NCI-H2196 treated with DMSO at 0.1 percent for 48 hours (cell line): ENCODE results near the gene PRKCA.
"Not testable (repeated sequence)": the region's sequence is repeated elsewhere in the genome, so short reads cannot be mapped to it uniquely, and the experiment has no call there.

Experiments
- DNase-seq: peaks from one replicate; lab custom pipeline; 2025; ENCODE audit not compliant: unreplicated experiment; lab: John Stamatoyannopoulos, UW

Gene PRKCA

GRCh38 chr17:66480802-66481201 lies 178.4 kb downstream of the PRKCA start:
- DNase-seq, result no peak

- no peak for DNase-seq
Measured at GRCh38 chr17:66481271-66481670, 178.9 kb downstream of the PRKCA start.

GRCh38 chr17:66483906-66484305 lies 181.5 kb downstream of the PRKCA start:
- no peak for DNase-seq

- DNase-seq, result no peak
Measured at GRCh38 chr17:66485309-66485947, 183.0 kb downstream of the PRKCA start.

DNA sequence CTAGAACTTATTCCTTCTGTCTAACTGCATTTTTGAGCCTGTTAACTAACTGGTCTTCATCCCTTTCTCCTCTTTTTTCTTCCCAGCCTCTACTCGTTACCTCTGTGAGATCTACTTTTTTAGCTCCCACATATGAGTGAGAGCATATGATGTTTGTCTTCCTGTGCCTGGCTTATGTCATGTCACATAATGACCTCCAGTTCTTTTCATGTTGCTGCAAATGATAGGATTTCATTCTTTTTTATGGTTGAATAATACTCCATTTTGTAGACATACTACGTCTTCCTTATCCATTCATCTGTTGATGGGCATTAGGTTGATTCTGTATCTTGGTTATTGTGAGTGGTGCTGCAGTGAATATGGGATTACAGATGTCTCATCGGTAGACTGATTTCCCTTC lies 184.7 kb downstream of the PRKCA start:
- DNase-seq, result no peak

- DNase-seq, result no peak
Measured at GRCh38 chr17:66487981-66488468, 185.6 kb downstream of the PRKCA start.

- DNase-seq, result no peak
Measured at GRCh38 chr17:66488864-66489263, 186.5 kb downstream of the PRKCA start.

DNA sequence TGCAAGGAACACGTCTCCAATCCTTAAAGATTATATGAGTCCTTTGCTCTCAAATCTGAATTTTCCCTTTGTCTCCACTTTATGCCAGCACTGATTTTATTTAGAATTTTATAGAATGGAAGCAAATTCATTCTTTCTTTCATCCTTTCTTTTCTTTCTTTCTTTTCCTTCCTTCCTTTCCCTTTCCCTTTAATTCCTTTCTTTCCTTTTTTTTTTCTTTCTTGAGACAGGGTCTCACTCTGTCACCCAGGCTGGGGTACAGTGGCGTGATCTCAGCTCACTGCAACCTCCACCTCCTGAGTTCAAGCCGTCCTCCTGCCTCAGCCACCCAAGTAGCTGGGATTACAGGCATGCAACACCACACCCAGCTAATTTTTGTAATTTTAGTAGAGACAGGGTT lies 187.2 kb downstream of the PRKCA start:
- not testable (repeated sequence) for DNase-seq

- DNase-seq, result no peak
Measured at GRCh38 chr17:66491213-66491612, 188.8 kb downstream of the PRKCA start.

- DNase-seq, result no peak
Measured at GRCh38 chr17:66491665-66492064, 189.3 kb downstream of the PRKCA start.

DNA sequence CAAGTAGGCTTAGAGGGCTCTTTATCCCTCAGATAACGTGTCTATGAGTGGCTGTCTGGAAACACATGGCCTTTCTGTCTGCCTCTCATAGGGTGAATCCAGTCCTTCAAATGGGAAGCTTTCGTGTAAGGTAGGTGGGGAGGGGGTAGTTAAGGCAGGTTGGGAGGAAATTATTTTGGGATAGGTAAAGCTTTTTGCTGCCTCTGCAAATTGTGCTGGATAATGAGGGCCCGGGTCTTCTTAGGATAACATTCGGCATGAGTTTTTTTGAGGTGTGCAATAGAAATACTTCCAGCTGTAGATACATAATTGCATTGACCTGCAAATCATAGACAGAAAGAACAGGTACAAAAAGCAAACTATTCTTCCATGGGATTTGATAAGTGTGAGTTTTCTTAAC lies 189.7 kb downstream of the PRKCA start:
- no peak for DNase-seq

GRCh38 chr17:66492561-66493005 lies 190.2 kb downstream of the PRKCA start:
- DNase-seq, result no peak

DNA sequence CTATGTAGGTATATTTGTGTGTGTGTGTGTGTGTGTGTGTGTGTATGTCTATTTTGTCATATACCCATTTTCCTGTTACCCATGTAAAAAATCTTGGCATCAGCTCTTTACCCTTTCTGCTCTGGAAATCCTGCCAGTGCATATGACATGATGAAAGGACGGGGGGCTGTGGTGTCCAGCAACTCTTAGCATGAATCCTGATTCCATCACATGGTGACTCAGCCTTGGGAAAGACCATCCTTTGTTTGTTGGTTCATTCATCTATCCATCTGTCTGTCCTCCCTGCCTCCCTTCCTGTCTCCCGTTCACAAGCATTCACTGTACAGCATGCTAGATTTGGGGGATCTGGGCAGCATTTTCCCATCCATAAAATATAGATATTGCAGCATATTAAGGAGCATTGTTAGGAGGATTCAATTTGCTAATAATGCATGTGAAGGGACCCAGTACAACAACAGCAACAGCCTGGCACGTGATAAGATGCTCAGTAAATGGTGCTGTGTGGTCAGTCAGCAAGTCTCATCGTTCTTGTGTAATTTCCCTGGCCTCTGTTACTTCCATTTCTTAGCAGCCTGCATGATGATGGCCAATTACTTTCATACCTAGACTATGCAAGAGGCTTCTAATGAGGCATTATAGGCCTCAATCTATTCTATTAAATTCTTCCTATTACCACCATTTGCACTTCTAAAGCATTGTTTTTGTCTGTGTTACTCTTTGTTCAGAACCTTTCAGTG lies 191.0 kb downstream of the PRKCA start:
- DNase-seq, result no peak

- no peak for DNase-seq
Measured at GRCh38 chr17:66494023-66494803, 191.8 kb downstream of the PRKCA start.

- DNase-seq, result no peak
Measured at GRCh38 chr17:66495035-66495434, 192.6 kb downstream of the PRKCA start.

DNA sequence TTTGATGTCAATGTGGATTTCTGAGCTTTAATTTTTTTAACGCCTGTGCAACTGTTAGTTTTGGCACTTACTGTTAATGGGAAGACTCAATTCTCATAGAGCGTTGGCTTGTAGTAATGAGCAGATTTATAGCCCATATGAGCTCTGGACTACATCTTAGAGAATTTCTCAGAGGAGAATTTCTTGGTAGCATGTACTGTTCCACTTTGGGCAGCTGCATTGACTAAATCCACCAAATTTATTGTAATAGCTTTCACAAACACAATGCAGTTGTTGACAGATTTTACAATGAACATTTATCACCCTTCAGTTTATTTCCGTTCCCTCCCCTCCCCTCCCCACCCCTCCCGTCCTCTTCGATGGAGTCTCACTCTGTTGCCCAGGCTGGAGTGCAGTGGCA lies 193.9 kb downstream of the PRKCA start:
- no peak for DNase-seq

GRCh38 chr17:66498580-66498979 lies 196.2 kb downstream of the PRKCA start:
- no peak for DNase-seq

GRCh38 chr17:66506641-66507040 lies 204.2 kb downstream of the PRKCA start:
- no peak for DNase-seq

GRCh38 chr17:66507103-66507923 lies 204.9 kb downstream of the PRKCA start:
- DNase-seq, result no peak

GRCh38 chr17:66507982-66508760 lies 205.8 kb downstream of the PRKCA start:
- no peak for DNase-seq
